A549 (cell line): ENCODE results near the gene DUSP10. TPM values are rescaled to one million over a fixed set of nuclear protein-coding genes. Genes with fewer than 3 reads are reported as not detected.

Experiments
- ATAC-seq, 2 experiments: fragments of 200-7000 bp in 1 of 2; fragments of >200 bp in 1 of 2; cut with Nextera tagmentation in 1 of 2; cut with Tn5 transposase in 1 of 2; 3 replicates each; pipeline versions ENCODE4 v1.8.0 to v1.9.1; 2018 to 2020; ENCODE audit warnings: mild to moderate bottlenecking in 1 of 2, moderate library complexity in 1 of 2
- CTCF ChIA-PET: fragments of 300-600 bp; sonication (Branson Sonifier 250); formaldehyde crosslinking; extraction: SDS; loops from one replicate; lab custom pipeline; 2021; ENCODE audit warnings: antibody characterized with exemption, inconsistent platforms; lab: Yijun Ruan, JAX
- POLR2A ChIA-PET: fragments of 350-600 bp; formaldehyde crosslinking; extraction: SDS; loops from one replicate; lab custom pipeline; 2021; ENCODE audit warnings: antibody characterized with exemption, inconsistent platforms; lab: Yijun Ruan, JAX
- DNase-seq, 2 experiments: peaks; one replicate each; pipeline versions ENCODE4 v3.0.0 to v3.0.0-alpha.2; 2011 to 2016; ENCODE audit warnings: low read depth in 1 of 2, low spot score in 1 of 2
- FAIRE-seq: peaks from 2 replicates; lab custom pipeline; 2011; peaks lifted over from hg19 to GRCh38; lab: Jason Lieb, UNC
- H3K27ac ChIP-seq, 2 experiments: fragments of >200 bp; sonication (Bioruptor Twin); formaldehyde crosslinking; 3 replicates each; pipeline ENCODE4 v1.5.1; 2016 to 2017
- H3K4me1 ChIP-seq: fragments of >200 bp; sonication (Bioruptor Twin); formaldehyde crosslinking; 3 replicates; pipeline ENCODE4 v1.6.1; 2016
- H3K4me2 ChIP-seq: fragments of >200 bp; sonication (Bioruptor Twin); formaldehyde crosslinking; 3 replicates; pipeline ENCODE4 v1.6.1; 2016
- H3K4me3 ChIP-seq: fragments of >200 bp; sonication (Bioruptor Twin); formaldehyde crosslinking; 3 replicates; pipeline ENCODE4 v1.5.1; 2016
- H3K9me3 ChIP-seq: fragments of >200 bp; sonication (Bioruptor Twin); formaldehyde crosslinking; 3 replicates; pipeline ENCODE4 v1.6.1; 2016
- BCL3 ChIP-seq: fragments of >200 bp; sonication (Bioruptor Twin); formaldehyde crosslinking; IDR thresholded peaks from 3 replicates; pipeline ENCODE4 v1.6.1; 2016
- CEBPB ChIP-seq, 2 experiments: fragments of >200 bp in 1 of 2; sonication (Bioruptor Twin) in 1 of 2; formaldehyde crosslinking in 1 of 2; IDR thresholded peaks; 2 replicates each; pipeline ENCODE4 v1.6.1; 2012 to 2016
- CHD2 ChIP-seq: fragments of 150-350 bp; IDR thresholded peaks from 2 replicates; pipeline ENCODE4 v1.6.1; 2014; ENCODE audit warnings: low read length; ENCODE audit not compliant: partially characterized antibody
- EHF ChIP-seq: fragments of 250-450 bp; sonication (Bioruptor Pico); IDR thresholded peaks from 2 replicates; pipeline ENCODE4 v1.5.0; 2020; ENCODE audit warnings: mild to moderate bottlenecking
- ELK1 ChIP-seq: fragments of 150-350 bp; IDR thresholded peaks from 2 replicates; pipeline ENCODE4 v1.6.1; 2014; ENCODE audit warnings: low read depth, mild to moderate bottlenecking, low read length
- EP300 ChIP-seq, 2 experiments: fragments of >200 bp; sonication (Bioruptor Twin); formaldehyde crosslinking; IDR thresholded peaks; 2 replicates in 1 of 2; 3 replicates in 1 of 2; pipeline ENCODE4 v1.6.1; 2016 to 2017
- ESRRA ChIP-seq: fragments of 150-350 bp; IDR thresholded peaks from 2 replicates; pipeline ENCODE4 v1.6.1; 2014; ENCODE audit warnings: mild to moderate bottlenecking, low read length, borderline replicate concordance
- FOSB ChIP-seq: fragments of 250-450 bp; sonication (Bioruptor Pico); IDR thresholded peaks from 2 replicates; pipeline ENCODE4 v1.5.0; 2020; ENCODE audit warnings: mild to moderate bottlenecking, moderate library complexity
- FOXS1 ChIP-seq: fragments of 250-450 bp; sonication (Bioruptor Pico); IDR thresholded peaks from 2 replicates; pipeline ENCODE4 v1.5.0; 2020; ENCODE audit warnings: mild to moderate bottlenecking, moderate library complexity
- HEYL ChIP-seq: fragments of 250-450 bp; sonication (Bioruptor Pico); IDR thresholded peaks from 2 replicates; pipeline ENCODE4 v1.8.0; 2021; ENCODE audit warnings: mild to moderate bottlenecking, moderate library complexity
- HOXA7 ChIP-seq: fragments of 250-450 bp; sonication (Bioruptor Pico); IDR thresholded peaks from 2 replicates; pipeline ENCODE4 v1.5.0; 2020; ENCODE audit warnings: mild to moderate bottlenecking, moderate library complexity
- HOXB13 ChIP-seq: fragments of 250-450 bp; sonication (Bioruptor Pico); IDR thresholded peaks from 2 replicates; pipeline ENCODE4 v1.5.0; 2020; ENCODE audit warnings: low read depth, mild to moderate bottlenecking, moderate library complexity
- HOXB5 ChIP-seq: fragments of 250-450 bp; sonication (Bioruptor Pico); IDR thresholded peaks from 2 replicates; pipeline ENCODE4 v1.5.0; 2020; ENCODE audit warnings: mild to moderate bottlenecking, moderate library complexity
- JUNB ChIP-seq: fragments of >200 bp; sonication (Bioruptor Twin); formaldehyde crosslinking; IDR thresholded peaks from 2 replicates; pipeline ENCODE4 v1.6.1; 2016
- KDM1A ChIP-seq: fragments of 200-600 bp; sonication (generic); IDR thresholded peaks from 2 replicates; pipeline ENCODE4 v1.6.1; 2016; ENCODE audit warnings: low read depth, mild to moderate bottlenecking
- MAZ ChIP-seq: fragments of 150-350 bp; IDR thresholded peaks from 2 replicates; pipeline ENCODE4 v1.6.1; 2014; ENCODE audit warnings: antibody characterized with exemption, low read depth, low read length, borderline replicate concordance
- MYC ChIP-seq: IDR thresholded peaks from 2 replicates; pipeline ENCODE4 v1.6.1; 2012; ENCODE audit warnings: mild to moderate bottlenecking, inconsistent platforms, low read length, improper control_type of control experiment, borderline replicate concordance
- NFE2L2 ChIP-seq: fragments of 150-350 bp; conservative IDR thresholded peaks from 2 replicates; pipeline ENCODE4 v1.6.1; 2014; ENCODE audit warnings: low read length
- NPAS2 ChIP-seq: fragments of 250-450 bp; sonication (Bioruptor Pico); IDR thresholded peaks from 2 replicates; pipeline ENCODE4 v1.8.0; 2022; ENCODE audit warnings: mild to moderate bottlenecking, moderate library complexity, borderline replicate concordance
- NR3C1 ChIP-seq: fragments of >200 bp; sonication (Bioruptor Twin); formaldehyde crosslinking; IDR thresholded peaks from 3 replicates; pipeline ENCODE4 v1.6.1; 2017
- PHF8 ChIP-seq: fragments of 200-600 bp; sonication (generic); IDR thresholded peaks from 2 replicates; pipeline ENCODE4 v1.6.1; 2016; ENCODE audit warnings: low read depth, mild to moderate bottlenecking, antibody characterized with exemption, moderate library complexity, borderline replicate concordance
- POLR2A ChIP-seq: IDR thresholded peaks from 2 replicates; pipeline ENCODE4 v1.6.1; 2012; ENCODE audit warnings: mild to moderate bottlenecking, low read length
- RAD21 ChIP-seq, 2 experiments: fragments of >200 bp in 1 of 2; sonication (Bioruptor Twin) in 1 of 2; formaldehyde crosslinking in 1 of 2; IDR thresholded peaks in 1 of 2; conservative IDR thresholded peaks in 1 of 2; 2 replicates in 1 of 2; 3 replicates in 1 of 2; pipeline ENCODE4 v1.6.1; 2012 to 2018; ENCODE audit warnings: inconsistent platforms in 1 of 2
- RARB ChIP-seq: fragments of 250-450 bp; sonication (Bioruptor Pico); IDR thresholded peaks from 2 replicates; pipeline ENCODE4 v1.8.0; 2021; ENCODE audit warnings: mild to moderate bottlenecking, moderate library complexity
- RFX5 ChIP-seq: fragments of 450-650 bp; IDR thresholded peaks from 2 replicates; pipeline ENCODE4 v1.7.1; 2014; ENCODE audit warnings: antibody characterized with exemption, mild to moderate bottlenecking, moderate library complexity
- RNF2 ChIP-seq: fragments of 200-600 bp; sonication (generic); IDR thresholded peaks from 2 replicates; pipeline ENCODE4 v1.6.1; 2016; ENCODE audit warnings: low read depth, mild to moderate bottlenecking, antibody characterized with exemption, moderate library complexity, borderline replicate concordance
- SREBF2 ChIP-seq: fragments of 450-650 bp; IDR thresholded peaks from 2 replicates; pipeline ENCODE4 v1.6.1; 2014; ENCODE audit warnings: mild to moderate bottlenecking, moderate library complexity
- TFCP2L1 ChIP-seq: fragments of 250-450 bp; sonication (Bioruptor Pico); IDR thresholded peaks from 2 replicates; pipeline ENCODE4 v1.5.0; 2021; ENCODE audit warnings: mild to moderate bottlenecking
- TP53 ChIP-seq: fragments of 250-450 bp; sonication (Bioruptor Pico); IDR thresholded peaks from 2 replicates; pipeline ENCODE4 v1.5.0; 2021; ENCODE audit warnings: mild to moderate bottlenecking, moderate library complexity
- ZFP36 ChIP-seq: fragments of 450-650 bp; IDR thresholded peaks from 2 replicates; pipeline ENCODE4 v1.6.1; 2014; ENCODE audit warnings: borderline replicate concordance; ENCODE audit not compliant: partially characterized antibody
- ZSCAN20 ChIP-seq: fragments of 250-450 bp; sonication (Bioruptor Pico); IDR thresholded peaks from 2 replicates; pipeline ENCODE4 v1.8.0; 2022; ENCODE audit warnings: mild to moderate bottlenecking, moderate library complexity
- WGBS: methylation state at CpG from one replicate; pipeline ENCODE4 v1.1.6; 2017; ENCODE audit errors: missing lambda C conversion rate; 5-methylcytosine and 5-hydroxymethylcytosine counted together
- polyA plus RNA-seq, 4 experiments: library from polyadenylated mRNA; depleted of rRNA in 3 of 4; stranded (reverse); fragments of >200 nt; fragmentation: RNase III in 1 of 4; extraction: RNeasy Plus Mini Kit Qiagen cat#74134 plus additional on column Dnase treatment in 1 of 4; gene quantifications; 2 replicates in 3 of 4; 3 replicates in 1 of 4; pipeline ENCODE4 v1.2.3, GENCODE V29; 2011 to 2017

The DUSP10 gene
- polyA plus RNA-seq, 2 of the 4 experiments (the other 2 are of a cell fraction): 4.8 to 5.2 TPM

- TF ChIP-seq NPAS2 (CRISPR knock-in tag) (no peak), POLR2A (no peak), JUNB (no peak), RAD21 (conservative IDR thresholded peaks at IDR 0.05 in 1 of 2, IDR thresholded peaks at IDR 0.05 in 1 of 2) (no peak), ZSCAN20 (no peak), MYC (no peak), TFCP2L1 (no peak), HEYL (CRISPR knock-in tag) (no peak), CEBPB (IDR thresholded peaks at IDR 0.05) (no peak), RARB (no peak), RFX5 (no peak)
- TF ChIP-seq, all 56 proteins: peak for 0
- Histone ChIP-seq H3K4me3 (no peak overlapping the region), H3K27ac (no peak overlapping the region), H3K4me2 (no peak overlapping the region), H3K4me1 (no peaks in the 10 kb centered on the region), H3K9me3 (no peaks in the 10 kb centered on the region)
- ATAC-seq (no peak), FAIRE-seq (no peak), DNase-seq (no peak)
- ChIA-PET CTCF (no interaction called here), POLR2A (no interaction called here)
- 52% methylated on average over 2 of the region's 2 CpGs for WGBS
These were observed 58.2 kb downstream of the DUSP10 start for GRCh38 chr1:221683681-221684080.

GRCh38 chr1:221680085-221680484, 61.8 kb downstream of the DUSP10 start:
- Histone ChIP-seq H3K4me3 (no peak overlapping the region), H3K4me2 (no peak overlapping the region), H3K27ac (no peak overlapping the region), H3K4me1 (no peaks in the 10 kb centered on the region), H3K9me3 (no peaks in the 10 kb centered on the region)
- CTCF ChIA-PET: no interaction called here
- 7% methylated on average over 2 of the region's 2 CpGs for WGBS
- TF ChIP-seq RAD21 (conservative IDR thresholded peaks at IDR 0.05 in 1 of 2, IDR thresholded peaks at IDR 0.05 in 1 of 2): no peak
- TF ChIP-seq HOXB13: no peak
- TF ChIP-seq MAZ: no peak
- TF ChIP-seq KDM1A: no peak
- no peak for TF ChIP-seq EHF (CRISPR knock-in tag)
- TF ChIP-seq JUNB: no peak
- no peak for TF ChIP-seq NR3C1
- no peak for TF ChIP-seq SREBF2
- no peak for TF ChIP-seq FOSB (CRISPR knock-in tag)
- no peak for TF ChIP-seq NFE2L2
- no peak for TF ChIP-seq ESRRA
- TF ChIP-seq RNF2: no peak
- no peak for TF ChIP-seq FOXS1 (CRISPR knock-in tag)
- TF ChIP-seq TP53 (CRISPR knock-in tag): no peak
- POLR2A ChIA-PET: no interaction called here
- DNase-seq (no peak), FAIRE-seq (no peak), ATAC-seq (no peak)

GRCh38 chr1:221678014-221678413, 63.9 kb downstream of the DUSP10 start:
- no peak overlapping the region for H3K4me2 ChIP-seq
- no peaks in the 10 kb centered on the region for H3K4me1 ChIP-seq
- H3K9me3 ChIP-seq: no peaks in the 10 kb centered on the region
- ChIA-PET POLR2A (no interaction called here), CTCF (no interaction called here)
- 70% methylated on average over 1 of the region's 1 CpG for WGBS
- DNase-seq (no peak), ATAC-seq (no peak), FAIRE-seq (no peak)
- no peak overlapping the region for H3K4me3 ChIP-seq
- TF ChIP-seq CHD2: no peak
- TF ChIP-seq ESRRA: no peak
- TF ChIP-seq PHF8: no peak
- TF ChIP-seq HOXB13: no peak
- TF ChIP-seq HOXA7: no peak
- no peak for TF ChIP-seq ELK1
- no peak for TF ChIP-seq MAZ
- no peak for TF ChIP-seq ZSCAN20
- TF ChIP-seq EHF (CRISPR knock-in tag): no peak
- no peak for TF ChIP-seq HOXB5 (CRISPR knock-in tag)
- no peak for TF ChIP-seq CEBPB (IDR thresholded peaks at IDR 0.05)
- no peak for TF ChIP-seq ZFP36
- no peak for TF ChIP-seq MYC
- no peak for TF ChIP-seq TP53 (CRISPR knock-in tag)
- TF ChIP-seq EP300 (IDR thresholded peaks at IDR 0.05): no peak
- no peak for TF ChIP-seq BCL3
- no peak overlapping the region for H3K27ac ChIP-seq
